HepG2 (cell line): ENCODE measurements around the gene GNAI2. TPM values are rescaled to one million over a fixed set of nuclear protein-coding genes. Genes with fewer than 3 reads are reported as not detected.

ENCODE experiments used
- AGO2 ChIP-seq: fragments of 200-400 bp; formaldehyde crosslinking; optimal IDR thresholded peaks from 2 replicates; pipeline ENCODE3; 2017; ENCODE audit warnings: mild to moderate bottlenecking, low read depth, low read length, moderate library complexity
- ATRX ChIP-seq: sonication (generic); formaldehyde crosslinking; IDR thresholded peaks from 2 replicates; pipeline ENCODE4 v1.4.0; 2020; ENCODE audit warnings: missing genetic modification reagents, borderline replicate concordance
- NCOA2 ChIP-seq: sonication (generic); formaldehyde crosslinking; IDR thresholded peaks from 2 replicates; pipeline ENCODE4 v1.8.0; 2022; ENCODE audit warnings: inconsistent platforms
- NCOR1 ChIP-seq: fragments of 200-600 bp; sonication (generic); IDR thresholded peaks from 2 replicates; pipeline ENCODE4 v1.7.0; 2017; ENCODE audit warnings: antibody characterized with exemption, low read length, borderline replicate concordance
- NFE2 ChIP-seq: sonication (generic); formaldehyde crosslinking; IDR thresholded peaks from 2 replicates; pipeline ENCODE4 v1.4.0; 2020; ENCODE audit warnings: missing genetic modification reagents
- NR0B2 ChIP-seq: sonication (generic); formaldehyde crosslinking; IDR thresholded peaks from 2 replicates; pipeline ENCODE4 v1.4.0; 2020; ENCODE audit warnings: mild to moderate bottlenecking, missing genetic modification reagents
- NR2F1 ChIP-seq, 2 experiments: fragments of 450-650 bp in 1 of 2; formaldehyde crosslinking in 1 of 2; IDR thresholded peaks; 2 replicates each; pipeline versions ENCODE4 v1.5.0 to v1.6.1; 2016 to 2020; ENCODE audit warnings: mild to moderate bottlenecking in 1 of 2, missing compliant biosample characterization in 1 of 2, missing genetic modification reagents in 1 of 2, moderate library complexity in 1 of 2
- PAX8 ChIP-seq: sonication (generic); formaldehyde crosslinking; IDR thresholded peaks from 2 replicates; pipeline ENCODE4 v1.8.0; 2022; ENCODE audit warnings: mild to moderate bottlenecking, missing genetic modification reagents, borderline replicate concordance
- PBX2 ChIP-seq: IDR thresholded peaks from 2 replicates; pipeline ENCODE4 v1.6.1; 2016; ENCODE audit warnings: control low read depth
- PHF5A ChIP-seq: IDR thresholded peaks from one replicate; pipeline ENCODE4 v1.6.1; 2018; ENCODE audit warnings: low read depth, missing genetic modification reagents; ENCODE audit not compliant: unreplicated experiment
- POLR2G ChIP-seq: fragments of 200-400 bp; formaldehyde crosslinking; IDR thresholded peaks from 2 replicates; pipeline ENCODE4 v1.6.1; 2018; ENCODE audit warnings: mild to moderate bottlenecking, low read depth, low read length, moderate library complexity
- SOX13 ChIP-seq, 3 experiments: fragments of 450-650 bp in 1 of 3; sonication (generic) in 1 of 3; formaldehyde crosslinking in 1 of 3; IDR thresholded peaks in 2 of 3; conservative IDR thresholded peaks in 1 of 3; 2 replicates each; pipeline versions ENCODE4 v1.5.0 to v1.6.1; 2016 to 2020; ENCODE audit warnings: antibody characterized with exemption in 1 of 3, mild to moderate bottlenecking in 1 of 3, missing compliant biosample characterization in 1 of 3, missing genetic modification reagents in 1 of 3, moderate library complexity in 1 of 3
- SRSF9 ChIP-seq: fragments of 200-400 bp; formaldehyde crosslinking; IDR thresholded peaks from 2 replicates; pipeline ENCODE4 v1.6.1; 2018; ENCODE audit warnings: borderline replicate concordance, mild to moderate bottlenecking, low read depth, low read length; ENCODE audit not compliant: insufficient read depth, poor library complexity, severe bottlenecking
- ZFP41 ChIP-seq: sonication (generic); formaldehyde crosslinking; IDR thresholded peaks from 2 replicates; pipeline ENCODE4 v1.4.0; 2020; ENCODE audit warnings: mild to moderate bottlenecking, missing genetic modification reagents, borderline replicate concordance
- ZNF282 ChIP-seq: fragments of 450-650 bp; IDR thresholded peaks from 2 replicates; pipeline ENCODE4 v1.6.1; 2018; ENCODE audit not compliant: partially characterized antibody
- ZNF572 ChIP-seq: sonication (generic); formaldehyde crosslinking; IDR thresholded peaks from 2 replicates; pipeline ENCODE4 v1.5.1; 2020; ENCODE audit warnings: mild to moderate bottlenecking, missing genetic modification reagents
- ZNF674 ChIP-seq: sonication (generic); formaldehyde crosslinking; IDR thresholded peaks from 2 replicates; pipeline ENCODE4 v1.5.0; 2020; ENCODE audit warnings: low read depth, mild to moderate bottlenecking, missing genetic modification reagents
- ZNF891 ChIP-seq: sonication (generic); formaldehyde crosslinking; IDR thresholded peaks from 2 replicates; pipeline ENCODE4 v1.5.0; 2020; ENCODE audit warnings: mild to moderate bottlenecking, missing genetic modification reagents
- ZSCAN22 ChIP-seq: sonication (generic); formaldehyde crosslinking; IDR thresholded peaks from 2 replicates; pipeline ENCODE4 v1.4.0; 2020; ENCODE audit warnings: mild to moderate bottlenecking, missing genetic modification reagents
- polyA plus RNA-seq, 8 experiments: library from polyadenylated mRNA; depleted of rRNA in 3 of 8; stranded (reverse) in 7 of 8; unstranded in 1 of 8; fragments of >200 nt; fragmentation: Illumina TruSeq in 4 of 8; extraction: Trizol in 4 of 8; gene quantifications; 2 replicates each; pipeline versions ENCODE4 v1.2.1 to v1.2.3, GENCODE V29; 2011 to 2016; ENCODE audit warnings: low read depth in 4 of 8, missing spikeins in 1 of 8, mixed read lengths in 1 of 8; ENCODE audit not compliant: insufficient read depth in 1 of 8
- total RNA-seq, 5 experiments: library from RNA; depleted of rRNA; stranded (reverse); fragments of >200 nt; fragmentation: Illumina TruSeq; extraction: Trizol; gene quantifications; 2 replicates each; pipeline ENCODE4 v1.2.3, GENCODE V29; 2016; ENCODE audit warnings: low read depth in 1 of 5
- TF ChIP-seq, protein P1 (sequence below): sonication (generic); formaldehyde crosslinking; IDR thresholded peaks from 2 replicates; pipeline ENCODE4 v1.5.0; 2020; ENCODE audit warnings: mild to moderate bottlenecking, missing genetic modification reagents, borderline replicate concordance
- TF ChIP-seq, protein P2 (sequence below): fragments of 450-650 bp; IDR thresholded peaks from 2 replicates; pipeline ENCODE4 v1.6.1; 2016

GNAI2 gene
- total and polyA plus RNA-seq, 2 of the 13 experiments (the other 11 are each of a cell fraction or from before 2014, with no cell fraction given), result 51.1 to 66.2 TPM

DNA sequence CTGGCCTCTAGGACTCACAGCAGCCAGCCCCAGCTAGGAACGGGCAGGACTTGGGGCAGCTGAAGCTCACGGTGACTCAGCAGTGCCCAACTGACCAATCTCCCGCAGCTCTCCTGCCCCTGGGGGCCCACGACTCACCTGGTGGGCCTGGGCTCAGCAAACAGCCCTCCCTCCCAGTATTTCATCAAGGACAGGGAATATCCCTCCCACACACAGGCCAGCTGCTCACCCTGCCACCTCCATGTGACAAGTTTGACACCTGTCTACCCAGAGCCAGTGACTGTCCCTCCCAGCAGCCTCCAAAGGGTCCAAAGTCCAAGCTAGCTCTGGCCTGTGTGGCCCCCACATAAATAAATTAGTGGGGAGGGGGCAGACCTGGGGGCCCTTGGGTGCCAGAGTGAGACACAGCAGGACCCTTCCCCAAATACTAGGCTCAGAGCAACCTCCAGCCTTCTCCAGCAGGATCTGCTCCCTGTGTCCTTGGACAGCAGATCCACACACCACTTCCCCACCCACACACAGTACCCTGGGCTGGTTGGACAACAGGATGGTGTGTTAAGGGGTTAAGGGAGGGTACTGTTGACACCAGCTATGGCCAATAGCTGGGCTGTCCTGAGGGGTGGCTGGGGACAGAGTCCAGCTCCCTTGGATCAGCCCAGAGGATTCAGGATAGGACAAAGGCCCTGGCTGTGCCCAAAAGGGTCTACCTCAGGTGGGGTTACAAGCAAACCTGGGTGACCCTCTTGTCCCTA, 40.3 kb upstream of the GNAI2 start (continued):
- TF ChIP-seq, protein P1, sequence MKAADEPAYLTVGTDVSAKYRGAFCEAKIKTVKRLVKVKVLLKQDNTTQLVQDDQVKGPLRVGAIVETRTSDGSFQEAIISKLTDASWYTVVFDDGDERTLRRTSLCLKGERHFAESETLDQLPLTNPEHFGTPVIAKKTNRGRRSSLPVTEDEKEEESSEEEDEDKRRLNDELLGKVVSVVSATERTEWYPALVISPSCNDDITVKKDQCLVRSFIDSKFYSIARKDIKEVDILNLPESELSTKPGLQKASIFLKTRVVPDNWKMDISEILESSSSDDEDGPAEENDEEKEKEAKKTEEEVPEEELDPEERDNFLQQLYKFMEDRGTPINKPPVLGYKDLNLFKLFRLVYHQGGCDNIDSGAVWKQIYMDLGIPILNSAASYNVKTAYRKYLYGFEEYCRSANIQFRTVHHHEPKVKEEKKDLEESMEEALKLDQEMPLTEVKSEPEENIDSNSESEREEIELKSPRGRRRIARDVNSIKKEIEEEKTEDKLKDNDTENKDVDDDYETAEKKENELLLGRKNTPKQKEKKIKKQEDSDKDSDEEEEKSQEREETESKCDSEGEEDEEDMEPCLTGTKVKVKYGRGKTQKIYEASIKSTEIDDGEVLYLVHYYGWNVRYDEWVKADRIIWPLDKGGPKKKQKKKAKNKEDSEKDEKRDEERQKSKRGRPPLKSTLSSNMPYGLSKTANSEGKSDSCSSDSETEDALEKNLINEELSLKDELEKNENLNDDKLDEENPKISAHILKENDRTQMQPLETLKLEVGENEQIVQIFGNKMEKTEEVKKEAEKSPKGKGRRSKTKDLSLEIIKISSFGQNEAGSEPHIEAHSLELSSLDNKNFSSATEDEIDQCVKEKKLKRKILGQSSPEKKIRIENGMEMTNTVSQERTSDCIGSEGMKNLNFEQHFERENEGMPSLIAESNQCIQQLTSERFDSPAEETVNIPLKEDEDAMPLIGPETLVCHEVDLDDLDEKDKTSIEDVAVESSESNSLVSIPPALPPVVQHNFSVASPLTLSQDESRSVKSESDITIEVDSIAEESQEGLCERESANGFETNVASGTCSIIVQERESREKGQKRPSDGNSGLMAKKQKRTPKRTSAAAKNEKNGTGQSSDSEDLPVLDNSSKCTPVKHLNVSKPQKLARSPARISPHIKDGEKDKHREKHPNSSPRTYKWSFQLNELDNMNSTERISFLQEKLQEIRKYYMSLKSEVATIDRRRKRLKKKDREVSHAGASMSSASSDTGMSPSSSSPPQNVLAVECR (CRISPR knock-in tag), result peak; percentile 91
- TF ChIP-seq ZNF891 (CRISPR knock-in tag) (peak; percentile 21; the same call in 1 of the 2 replicates), ATRX (no peak), AGO2 (peak; percentile 90), PBX2 (CRISPR knock-in tag) (no peak; the same call in 1 of the 2 replicates), ZNF674 (no peak; the same call in 1 of the 2 replicates), PAX8 (CRISPR knock-in tag) (no peak), ZFP41 (CRISPR knock-in tag) (no peak), NCOA2 (CRISPR knock-in tag) (peak; percentile 71), NR2F1 (CRISPR knock-in tag; IDR thresholded peaks at IDR 0.05) (peak in 1 of 2 experiments; percentile 44; a peak in 1 of 4 replicates), SOX13 (IDR thresholded peaks at IDR 0.05) (peak; percentile 5; the same call in 1 of the 2 replicates), SOX13 (CRISPR knock-in tag; conservative IDR thresholded peaks at IDR 0.05 in 1 of 2, IDR thresholded peaks at IDR 0.05 in 1 of 2) (peak in 1 of 2 experiments; percentile 39; a peak in 2 of 4 replicates), SRSF9 (no peak), ZNF572 (CRISPR knock-in tag) (no peak), NR0B2 (CRISPR knock-in tag) (no peak), NCOR1 (peak; percentile 97), ZSCAN22 (CRISPR knock-in tag) (peak; percentile 32; the same call in 1 of the 2 replicates), NFE2 (CRISPR knock-in tag) (peak; percentile 92), ZNF282 (no peak), POLR2G (peak; percentile 85), PHF5A (CRISPR knock-in tag) (no peak)
- TF ChIP-seq, protein P2, sequence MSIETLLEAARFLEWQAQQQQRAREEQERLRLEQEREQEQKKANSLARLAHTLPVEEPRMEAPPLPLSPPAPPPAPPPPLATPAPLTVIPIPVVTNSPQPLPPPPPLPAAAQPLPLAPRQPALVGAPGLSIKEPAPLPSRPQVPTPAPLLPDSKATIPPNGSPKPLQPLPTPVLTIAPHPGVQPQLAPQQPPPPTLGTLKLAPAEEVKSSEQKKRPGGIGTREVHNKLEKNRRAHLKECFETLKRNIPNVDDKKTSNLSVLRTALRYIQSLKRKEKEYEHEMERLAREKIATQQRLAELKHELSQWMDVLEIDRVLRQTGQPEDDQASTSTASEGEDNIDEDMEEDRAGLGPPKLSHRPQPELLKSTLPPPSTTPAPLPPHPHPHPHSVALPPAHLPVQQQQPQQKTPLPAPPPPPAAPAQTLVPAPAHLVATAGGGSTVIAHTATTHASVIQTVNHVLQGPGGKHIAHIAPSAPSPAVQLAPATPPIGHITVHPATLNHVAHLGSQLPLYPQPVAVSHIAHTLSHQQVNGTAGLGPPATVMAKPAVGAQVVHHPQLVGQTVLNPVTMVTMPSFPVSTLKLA, result peak; percentile 36; the same call in 1 of the 2 replicates
